Left lung (tissue), 10 donors: ENCODE data around the gene DTNBP1. TPM values are rescaled to one million over a fixed set of nuclear protein-coding genes. Genes with fewer than 3 reads are reported as not detected.
"Not testable (repeated sequence)": the region's sequence is repeated elsewhere in the genome, so short reads cannot be mapped to it uniquely, and the experiment has no call there.

Experiments
- ATAC-seq: fragments of 200-7000 bp; cut with Tn5 transposase; one replicate; pipeline ENCODE4 v1.9.1; 2020; ENCODE audit warnings: moderate library complexity
- DNase-seq, 4 donors: peaks; one replicate each; pipeline ENCODE4 v3.0.0-alpha.2; 2013 to 2020
- H3K27ac ChIP-seq, 2 donors: fragments of 200-600 bp; sonication (generic) in 1 of 2; one replicate each; pipeline versions ENCODE4 v1.5.0 to v1.8.0; 2020 to 2021
- H3K27me3 ChIP-seq, 2 donors: fragments of 200-600 bp; sonication (generic) in 1 of 2; one replicate each; pipeline versions ENCODE4 v1.5.0 to v1.8.0; 2020 to 2021
- H3K36me3 ChIP-seq, 2 donors: fragments of 200-600 bp; sonication (generic) in 1 of 2; one replicate each; pipeline versions ENCODE4 v1.5.0 to v1.8.0; 2020 to 2021
- H3K4me1 ChIP-seq, 2 donors: fragments of 200-600 bp; one replicate each; pipeline ENCODE4 v1.8.0; 2021
- H3K4me3 ChIP-seq, 2 donors: fragments of 200-600 bp; sonication (generic) in 1 of 2; one replicate each; pipeline versions ENCODE4 v1.5.0 to v1.8.0; 2020 to 2021; ENCODE audit warnings: mild to moderate bottlenecking in 1 of 2
- H3K9me3 ChIP-seq, 2 donors: fragments of 200-600 bp; sonication (generic) in 1 of 2; one replicate each; pipeline versions ENCODE4 v1.5.0 to v1.8.0; 2020 to 2021
- CTCF ChIP-seq, 2 donors: fragments of 200-600 bp; sonication (generic) in 1 of 2; IDR thresholded peaks; one replicate each; pipeline versions ENCODE4 v1.5.0 to v1.8.0; 2021; ENCODE audit warnings: antibody characterized with exemption in 2 of 2
- intact Hi-C, 2 donors: fragments of 100-400 bp; cut with DNase I; formaldehyde crosslinking; loops; one replicate each; pipeline versions ENCODE4 v1.11.2 to v1.14.2; 2022
- polyA plus RNA-seq, 6 donors: library from polyadenylated mRNA; unstranded; fragments of 120-200 nt; gene quantifications; one replicate each; pipeline ENCODE4 v1.2.1, GENCODE V29; 2013; ENCODE audit not compliant: insufficient read length in 6 of 6
- total RNA-seq, 2 donors: library from RNA; stranded (reverse); fragmentation: NEBNext Ultra II Directional; extraction: Animal tissue kit (Norgen Biotek cat#: 25700); gene quantifications; one replicate each; pipeline ENCODE4 v1.2.1, GENCODE V29; 2021
- donor health status: DM: no; HTN: yes; CAD: no.
- donor health status: DM: no; HTN: no; CAD: no.

DTNBP1 gene
- total and polyA plus RNA-seq, 8 donors: 15.3 to 18.5 (median 16.2) TPM

GRCh38 chr6:15550546-15551123 lies 112.2 kb downstream of the DTNBP1 start:
- ATAC-seq: no peak
- H3K36me3 ChIP-seq: no peaks in the 10 kb centered on the region
- DNase-seq: no peak
- peaks cover 0 to 33% of the 10 kb centered on the region in 2 donors for H3K4me1 ChIP-seq
- H3K9me3 ChIP-seq: no peaks in the 10 kb centered on the region
- no peak for TF ChIP-seq CTCF (IDR thresholded peaks at IDR 0.05)
- H3K4me3 ChIP-seq: no peak overlapping the region
- H3K27me3 ChIP-seq: no peaks in the 10 kb centered on the region
- H3K27ac ChIP-seq: peak overlapping the region in 1 of 2 donors; percentile 37
- intact Hi-C loops: no loop called here

- Histone ChIP-seq H3K27ac (no peak overlapping the region), H3K4me1 (peaks cover 0 to 26% of the 10 kb centered on the region in 2 donors), H3K27me3 (no peaks in the 10 kb centered on the region), H3K9me3 (peaks cover 0 to 2% of the 10 kb centered on the region in 2 donors), H3K36me3 (no peaks in the 10 kb centered on the region), H3K4me3 (no peak overlapping the region)
- DNase-seq (no peak), ATAC-seq (no peak)
- intact Hi-C loops: no loop called here
- no peak for TF ChIP-seq CTCF (IDR thresholded peaks at IDR 0.05)
These were observed 113.5 kb downstream of the DTNBP1 start for GRCh38 chr6:15549371-15549770.

GRCh38 chr6:15547400-15547799 lies 115.4 kb downstream of the DTNBP1 start:
- H3K27me3 ChIP-seq: no peaks in the 10 kb centered on the region
- H3K27ac ChIP-seq: no peak overlapping the region
- TF ChIP-seq CTCF (IDR thresholded peaks at IDR 0.05): no peak
- ATAC-seq: no peak
- H3K4me3 ChIP-seq: no peak overlapping the region
- H3K9me3 ChIP-seq: peaks cover 0 to 11% of the 10 kb centered on the region in 2 donors
- peak in 2 of 4 donors; percentile 36 to 39 for DNase-seq
- H3K36me3 ChIP-seq: no peaks in the 10 kb centered on the region
- peaks cover 0 to 30% of the 10 kb centered on the region in 2 donors for H3K4me1 ChIP-seq
- intact Hi-C loops: no loop called here

- intact Hi-C loops: no loop called here
- no peak for TF ChIP-seq CTCF (IDR thresholded peaks at IDR 0.05)
- Histone ChIP-seq H3K27ac (no peak overlapping the region), H3K36me3 (no peaks in the 10 kb centered on the region), H3K9me3 (peaks cover 0 to 11% of the 10 kb centered on the region in 2 donors), H3K27me3 (no peaks in the 10 kb centered on the region), H3K4me3 (no peak overlapping the region), H3K4me1 (peaks cover 0 to 33% of the 10 kb centered on the region in 2 donors)
- ATAC-seq (no peak), DNase-seq (no peak)
These were observed 116.2 kb downstream of the DTNBP1 start for GRCh38 chr6:15546591-15546990.

GRCh38 chr6:15544321-15544900 lies 118.4 kb downstream of the DTNBP1 start:
- H3K36me3 ChIP-seq: no peaks in the 10 kb centered on the region
- H3K9me3 ChIP-seq: peaks cover 0 to 11% of the 10 kb centered on the region in 2 donors
- DNase-seq (no peak), ATAC-seq (no peak)
- H3K4me1 ChIP-seq: peaks cover 0 to 38% of the 10 kb centered on the region in 2 donors
- H3K4me3 ChIP-seq: no peak overlapping the region
- H3K27me3 ChIP-seq: no peaks in the 10 kb centered on the region
- H3K27ac ChIP-seq: peak overlapping the region in 1 of 2 donors; percentile 77
- TF ChIP-seq CTCF (IDR thresholded peaks at IDR 0.05): no peak
- intact Hi-C loops: no loop called here

GRCh38 chr6:15543332-15543917 lies 119.4 kb downstream of the DTNBP1 start:
- peak overlapping the region in 1 of 2 donors; percentile 77 for H3K27ac ChIP-seq
- H3K36me3 ChIP-seq, ATAC-seq, H3K27me3 ChIP-seq, intact Hi-C loops, H3K4me3 ChIP-seq, DNase-seq: not testable (repeated sequence)
- peaks cover 0 to 11% of the 10 kb centered on the region in 2 donors for H3K9me3 ChIP-seq
- H3K4me1 ChIP-seq: peaks cover 0 to 47% of the 10 kb centered on the region in 2 donors
